Neural cell (in vitro differentiated cells): ENCODE results near the gene CACNA1C. TPM values are rescaled to one million over a fixed set of nuclear protein-coding genes. Genes with fewer than 3 reads are reported as not detected.

Experiments used
- H2AFZ ChIP-seq: fragments of 200-600, 300-800 bp; sonication (generic), shearing (Covaris generic); 2 replicates; pipeline ENCODE4 v1.6.0; 2014; ENCODE audit warnings: low read depth, mild to moderate bottlenecking, antibody characterized with exemption, low read length, moderate library complexity
- H3F3A ChIP-seq: fragments of 200-600 bp; shearing (Covaris generic); 2 replicates; pipeline ENCODE4 v1.6.1; 2016; ENCODE audit warnings: mild to moderate bottlenecking, moderate library complexity, mixed read lengths, antibody characterized with exemption, low read length; ENCODE audit not compliant: insufficient read depth, poor library complexity, severe bottlenecking
- H3K27ac ChIP-seq: fragments of 200-600, 300-800 bp; sonication (generic), shearing (Covaris generic); 2 replicates; pipeline ENCODE4 v1.5.1; 2014; ENCODE audit warnings: mild to moderate bottlenecking, low read length, moderate library complexity
- H3K27me3 ChIP-seq: fragments of 300-800, 200-600 bp; sonication (generic), shearing (Covaris generic); 2 replicates; pipeline ENCODE4 v1.6.0; 2014; ENCODE audit warnings: mild to moderate bottlenecking, low read depth, low read length, moderate library complexity; ENCODE audit not compliant: insufficient read depth
- H3K36me3 ChIP-seq: fragments of 300-800, 200-600 bp; sonication (generic), shearing (Covaris generic); 2 replicates; pipeline ENCODE4 v1.5.1; 2014; ENCODE audit warnings: mild to moderate bottlenecking, antibody characterized with exemption, low read length, moderate library complexity; ENCODE audit not compliant: insufficient read depth
- H3K4me2 ChIP-seq: fragments of 300-800, 200-600 bp; sonication (generic), shearing (Covaris generic); 2 replicates; pipeline ENCODE4 v1.6.0; 2014; ENCODE audit warnings: mild to moderate bottlenecking, low read length
- H3K4me3 ChIP-seq: fragments of 300-800, 200-600 bp; sonication (generic), shearing (Covaris generic); 2 replicates; pipeline ENCODE4 v1.5.1; 2014; ENCODE audit warnings: mild to moderate bottlenecking, low read length, moderate library complexity
- H3K79me2 ChIP-seq: fragments of 200-600 bp; shearing (Covaris generic); replicated peaks from 2 replicates; pipeline ENCODE4 v1.6.0; 2014; ENCODE audit warnings: mild to moderate bottlenecking, low read length, moderate library complexity; ENCODE audit not compliant: insufficient read depth
- H3K9ac ChIP-seq: fragments of 300-800, 200-600 bp; sonication (generic), shearing (Covaris generic); 2 replicates; pipeline ENCODE4 v1.6.1; 2016; ENCODE audit warnings: mild to moderate bottlenecking, low read length, mixed read lengths
- H3K9me2 ChIP-seq: fragments of 200-600 bp; shearing (Covaris generic); 2 replicates; pipeline ENCODE4 v1.6.1; 2016; ENCODE audit warnings: mild to moderate bottlenecking, low read length, mixed read lengths; ENCODE audit not compliant: insufficient read depth
- H3K9me3 ChIP-seq: fragments of 200-600, 300-800 bp; sonication (generic), shearing (Covaris generic); 2 replicates; pipeline ENCODE4 v1.6.1; 2016; ENCODE audit warnings: mild to moderate bottlenecking, mixed run types, low read length, moderate library complexity, mixed read lengths
- H4K20me1 ChIP-seq: fragments of 200-600 bp; shearing (Covaris generic); 2 replicates; pipeline ENCODE4 v1.6.1; 2016; ENCODE audit warnings: mild to moderate bottlenecking, mixed run types; ENCODE audit not compliant: insufficient read depth
- CTCF ChIP-seq: fragments of 450-650 bp; IDR thresholded peaks from 2 replicates; pipeline ENCODE4 v1.5.1; 2014; ENCODE audit warnings: antibody characterized with exemption, mild to moderate bottlenecking, moderate library complexity; ENCODE audit not compliant: poor library complexity, severe bottlenecking
- EP300 ChIP-seq: fragments of 450-650 bp; conservative IDR thresholded peaks from 2 replicates; pipeline ENCODE4 v1.6.1; 2014; ENCODE audit warnings: antibody characterized with exemption, mild to moderate bottlenecking, moderate library complexity; ENCODE audit not compliant: poor library complexity, severe bottlenecking
- EZH2 ChIP-seq: fragments of 200-600, 300-800 bp; shearing (Covaris generic), sonication (generic); IDR thresholded peaks from 2 replicates; pipeline ENCODE4 v1.6.1; 2014; ENCODE audit warnings: antibody characterized with exemption, low read length, borderline replicate concordance, mild to moderate bottlenecking; ENCODE audit not compliant: insufficient read depth, poor library complexity, severe bottlenecking
- MXI1 ChIP-seq: fragments of 450-650 bp; conservative IDR thresholded peaks from 2 replicates; pipeline ENCODE4 v1.6.1; 2014; ENCODE audit warnings: antibody characterized with exemption, mild to moderate bottlenecking; ENCODE audit not compliant: poor library complexity, severe bottlenecking
- RAD21 ChIP-seq: fragments of 450-650 bp; conservative IDR thresholded peaks from 2 replicates; pipeline ENCODE4 v1.6.1; 2014; ENCODE audit warnings: antibody characterized with exemption, mild to moderate bottlenecking, moderate library complexity
- SMC3 ChIP-seq: fragments of 450-650 bp; conservative IDR thresholded peaks from 2 replicates; pipeline ENCODE4 v1.6.1; 2014; ENCODE audit warnings: antibody characterized with exemption, mild to moderate bottlenecking, moderate library complexity; ENCODE audit not compliant: poor library complexity
- TAF1 ChIP-seq: IDR thresholded peaks from 2 replicates; pipeline ENCODE4 v1.6.1; 2012; ENCODE audit warnings: low read depth
- polyA plus RNA-seq: library from polyadenylated mRNA; depleted of rRNA; stranded (reverse); fragments of >200 nt; gene quantifications from 2 replicates; pipeline ENCODE4 v1.2.3, GENCODE V29; 2014
- TF ChIP-seq, protein P1 (sequence below): IDR thresholded peaks from 2 replicates; pipeline ENCODE4 v1.6.1; 2012; ENCODE audit warnings: borderline replicate concordance

CACNA1C gene
- polyA plus RNA-seq, 1 donor from 2014 or later = 9.7 TPM

DNA sequence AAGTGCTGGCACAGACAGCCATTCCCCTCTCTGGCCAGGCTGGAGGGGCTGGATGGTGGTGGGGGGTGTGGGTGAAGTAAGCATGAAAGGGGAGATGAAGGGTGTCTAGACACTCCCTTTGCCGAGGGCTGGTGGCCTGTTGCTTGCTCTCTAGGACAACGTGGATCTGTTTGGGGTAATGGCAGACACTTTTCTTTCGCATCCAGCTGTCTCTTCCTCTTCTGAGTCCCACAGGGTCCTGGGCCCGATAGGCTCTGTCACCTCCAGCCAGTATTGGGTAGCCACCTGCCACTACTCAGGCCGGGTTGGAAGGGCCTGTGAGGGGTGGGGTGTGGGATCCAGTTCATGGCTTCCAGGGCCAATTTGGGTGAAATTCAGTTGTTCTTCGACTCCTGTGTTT lies 218.1 kb downstream of the CACNA1C start:
- no peak overlapping the region for H2AFZ ChIP-seq
- no peak overlapping the region for H3K27ac ChIP-seq
- no peaks in the 10 kb centered on the region for H3K36me3 ChIP-seq
- no peaks in the 10 kb centered on the region for H3K27me3 ChIP-seq
- no peaks in the 10 kb centered on the region for H3F3A ChIP-seq
- H3K9me3 ChIP-seq = no peaks in the 10 kb centered on the region
- H3K4me2 ChIP-seq = no peak overlapping the region
- no peaks in the 10 kb centered on the region for H4K20me1 ChIP-seq
- H3K4me3 ChIP-seq = no peak overlapping the region
- H3K79me2 ChIP-seq = no peaks in the 10 kb centered on the region
- no peaks in the 10 kb centered on the region for H3K9me2 ChIP-seq
- H3K9ac ChIP-seq = no peak overlapping the region
- TF ChIP-seq MXI1 = no peak
- no peak for TF ChIP-seq EP300
- no peak for TF ChIP-seq RAD21
- TF ChIP-seq CTCF = no peak
- TF ChIP-seq, protein P1, sequence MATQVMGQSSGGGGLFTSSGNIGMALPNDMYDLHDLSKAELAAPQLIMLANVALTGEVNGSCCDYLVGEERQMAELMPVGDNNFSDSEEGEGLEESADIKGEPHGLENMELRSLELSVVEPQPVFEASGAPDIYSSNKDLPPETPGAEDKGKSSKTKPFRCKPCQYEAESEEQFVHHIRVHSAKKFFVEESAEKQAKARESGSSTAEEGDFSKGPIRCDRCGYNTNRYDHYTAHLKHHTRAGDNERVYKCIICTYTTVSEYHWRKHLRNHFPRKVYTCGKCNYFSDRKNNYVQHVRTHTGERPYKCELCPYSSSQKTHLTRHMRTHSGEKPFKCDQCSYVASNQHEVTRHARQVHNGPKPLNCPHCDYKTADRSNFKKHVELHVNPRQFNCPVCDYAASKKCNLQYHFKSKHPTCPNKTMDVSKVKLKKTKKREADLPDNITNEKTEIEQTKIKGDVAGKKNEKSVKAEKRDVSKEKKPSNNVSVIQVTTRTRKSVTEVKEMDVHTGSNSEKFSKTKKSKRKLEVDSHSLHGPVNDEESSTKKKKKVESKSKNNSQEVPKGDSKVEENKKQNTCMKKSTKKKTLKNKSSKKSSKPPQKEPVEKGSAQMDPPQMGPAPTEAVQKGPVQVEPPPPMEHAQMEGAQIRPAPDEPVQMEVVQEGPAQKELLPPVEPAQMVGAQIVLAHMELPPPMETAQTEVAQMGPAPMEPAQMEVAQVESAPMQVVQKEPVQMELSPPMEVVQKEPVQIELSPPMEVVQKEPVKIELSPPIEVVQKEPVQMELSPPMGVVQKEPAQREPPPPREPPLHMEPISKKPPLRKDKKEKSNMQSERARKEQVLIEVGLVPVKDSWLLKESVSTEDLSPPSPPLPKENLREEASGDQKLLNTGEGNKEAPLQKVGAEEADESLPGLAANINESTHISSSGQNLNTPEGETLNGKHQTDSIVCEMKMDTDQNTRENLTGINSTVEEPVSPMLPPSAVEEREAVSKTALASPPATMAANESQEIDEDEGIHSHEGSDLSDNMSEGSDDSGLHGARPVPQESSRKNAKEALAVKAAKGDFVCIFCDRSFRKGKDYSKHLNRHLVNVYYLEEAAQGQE = no peak
- TF ChIP-seq SMC3 = no peak
- no peak for TF ChIP-seq TAF1

DNA sequence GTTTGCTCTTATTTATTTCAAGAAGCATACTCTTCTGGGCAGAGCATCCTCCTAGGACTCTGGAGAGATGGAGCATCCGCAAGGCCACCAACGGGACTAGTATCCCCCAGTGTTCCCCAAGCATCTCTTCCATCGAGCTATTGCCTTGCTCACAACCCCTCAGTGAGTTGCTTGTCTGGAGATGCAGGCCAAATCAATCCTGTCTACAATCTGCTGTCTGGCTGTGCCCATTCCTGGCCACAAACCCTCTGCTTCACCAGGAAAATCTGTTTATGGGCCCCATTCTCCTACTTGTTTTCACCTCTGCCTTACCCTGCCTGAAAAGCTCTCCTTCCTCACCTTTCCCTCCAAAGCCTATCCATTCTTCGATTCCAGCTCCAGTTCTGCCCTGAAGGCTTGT lies 219.2 kb downstream of the CACNA1C start:
- no peak overlapping the region for H3K27ac ChIP-seq
- no peak overlapping the region for H2AFZ ChIP-seq
- TF ChIP-seq TAF1 (no peak), CTCF (no peak), EZH2 (no peak), SMC3 (no peak), MXI1 (no peak), RAD21 (no peak)

More for the DNA sequence above, 219.2 kb downstream of the CACNA1C start:
- Histone ChIP-seq H3K79me2 (no peaks in the 10 kb centered on the region), H3K9me2 (no peaks in the 10 kb centered on the region), H3K27me3 (no peaks in the 10 kb centered on the region), H3K9ac (no peak overlapping the region), H3K9me3 (no peaks in the 10 kb centered on the region), H4K20me1 (no peaks in the 10 kb centered on the region), H3K4me3 (no peak overlapping the region), H3K4me2 (no peak overlapping the region), H3K36me3 (no peaks in the 10 kb centered on the region), H3F3A (no peaks in the 10 kb centered on the region)
